HuH-7.5 (cell line): ENCODE data around the gene TRABD2B.

Source experiments
- DNase-seq: peaks from one replicate; pipeline ENCODE4 v3.0.0; 2011; ENCODE audit warnings: low spot score

The TRABD2B gene

GRCh38 chr1:47992720-47993415 is 4.3 kb downstream of the TRABD2B start:
- no peak for DNase-seq

GRCh38 chr1:47991673-47992072 is 5.5 kb downstream of the TRABD2B start:
- DNase-seq: no peak

GRCh38 chr1:47991187-47991586 is 6.0 kb downstream of the TRABD2B start:
- DNase-seq: no peak

- no peak for DNase-seq
These were observed 6.9 kb downstream of the TRABD2B start for GRCh38 chr1:47990286-47990685.

GRCh38 chr1:47987601-47988000 is 9.6 kb downstream of the TRABD2B start:
- DNase-seq: no peak

- DNase-seq: no peak
These were observed 10.4 kb downstream of the TRABD2B start for GRCh38 chr1:47986761-47987200.

- DNase-seq: no peak
These were observed 12.2 kb downstream of the TRABD2B start for GRCh38 chr1:47985018-47985417.

- DNase-seq: no peak
These were observed 12.9 kb downstream of the TRABD2B start for GRCh38 chr1:47984175-47984789.

- DNase-seq: no peak
These were observed 13.5 kb downstream of the TRABD2B start for GRCh38 chr1:47983691-47984090.

- no peak for DNase-seq
These were observed 15.4 kb downstream of the TRABD2B start for GRCh38 chr1:47981667-47982350.

GRCh38 chr1:47980501-47980900 is 16.7 kb downstream of the TRABD2B start:
- DNase-seq: no peak

GRCh38 chr1:47979724-47980123 is 17.5 kb downstream of the TRABD2B start:
- no peak for DNase-seq

- DNase-seq: no peak
These were observed 18.7 kb downstream of the TRABD2B start for GRCh38 chr1:47978486-47978885.

GRCh38 chr1:47976728-47977127 is 20.5 kb downstream of the TRABD2B start:
- no peak for DNase-seq

- DNase-seq: no peak
These were observed 20.9 kb downstream of the TRABD2B start for GRCh38 chr1:47976267-47976666.

- DNase-seq: no peak
These were observed 21.8 kb downstream of the TRABD2B start for GRCh38 chr1:47975302-47975921.

- no peak for DNase-seq
These were observed 24.2 kb downstream of the TRABD2B start for GRCh38 chr1:47972864-47973432.

- no peak for DNase-seq
These were observed 25.6 kb downstream of the TRABD2B start for GRCh38 chr1:47971385-47972160.

GRCh38 chr1:47970882-47971281 is 26.3 kb downstream of the TRABD2B start:
- no peak for DNase-seq

GRCh38 chr1:47969478-47969877 is 27.7 kb downstream of the TRABD2B start:
- no peak for DNase-seq

GRCh38 chr1:47968556-47968888 is 28.7 kb downstream of the TRABD2B start:
- no peak for DNase-seq
